ES-I3 (cell line): Measurements from ENCODE around the gene SCYGR5.

Experiments used
- H3K36me3 ChIP-seq: 2 replicates; pipeline ENCODE4 v1.6.1; 2013; ENCODE audit warnings: mild to moderate bottlenecking, low read length, control low read depth, moderate library complexity; ENCODE audit not compliant: insufficient read depth
- H3K4me1 ChIP-seq: 2 replicates; pipeline ENCODE4 v1.6.1; 2013; ENCODE audit warnings: mild to moderate bottlenecking, control low read depth, low read length; ENCODE audit not compliant: insufficient read depth
- H3K9ac ChIP-seq: 2 replicates; pipeline ENCODE4 v1.6.1; 2013; ENCODE audit warnings: low read depth, mild to moderate bottlenecking, low read length, moderate library complexity
- H3K9me3 ChIP-seq: 2 replicates; pipeline ENCODE4 v1.6.1; 2013; ENCODE audit warnings: mild to moderate bottlenecking, low read length, moderate library complexity; ENCODE audit not compliant: control insufficient read depth, insufficient read depth

The SCYGR5 gene

DNA sequence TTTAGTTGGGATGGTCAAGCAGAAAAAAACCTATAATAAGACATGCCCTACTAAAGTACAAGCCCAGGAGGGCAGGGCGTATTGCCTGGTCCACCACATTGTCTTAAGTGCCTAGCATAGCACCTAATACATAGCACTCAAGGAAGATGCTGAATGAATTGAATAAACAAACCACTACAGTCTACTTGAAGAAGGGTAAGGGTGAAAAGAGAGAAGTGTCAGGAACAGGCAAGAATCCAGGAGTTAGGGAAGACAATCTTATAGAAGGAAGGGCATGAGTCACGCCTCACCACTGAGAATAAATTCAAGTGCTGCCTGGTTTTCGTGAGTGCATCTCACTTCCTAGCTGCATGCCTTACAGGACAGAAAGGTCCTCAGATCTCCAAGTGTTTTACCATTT, 37.4 kb downstream of the SCYGR5 start:
- Histone ChIP-seq H3K36me3 (no peaks in the 10 kb centered on the region), H3K9ac (no peak overlapping the region), H3K4me1 (peaks cover 16% of the 10 kb centered on the region), H3K9me3 (no peaks in the 10 kb centered on the region)

DNA sequence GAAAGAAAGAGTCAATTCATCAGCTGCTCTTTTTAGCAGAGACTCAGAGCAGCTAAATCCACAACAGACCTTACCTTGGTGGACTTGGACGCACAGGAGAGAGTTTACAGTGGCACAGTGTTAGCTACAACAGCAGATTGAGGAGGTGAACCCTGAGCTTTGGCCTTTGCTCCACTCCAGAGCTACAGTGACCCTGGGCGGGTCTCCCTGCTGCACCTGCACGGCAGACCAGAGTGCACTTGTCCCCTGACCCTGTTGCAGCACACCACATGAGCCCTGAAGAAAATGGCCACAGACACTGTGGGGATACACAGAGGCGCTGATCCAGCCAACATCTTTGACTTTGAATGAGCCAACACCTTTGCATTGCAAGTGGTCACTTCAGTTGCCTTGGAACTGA, 40.3 kb downstream of the SCYGR5 start:
- no peaks in the 10 kb centered on the region for H3K9me3 ChIP-seq
- no peak overlapping the region for H3K9ac ChIP-seq
- no peaks in the 10 kb centered on the region for H3K36me3 ChIP-seq
- peaks cover 16% of the 10 kb centered on the region for H3K4me1 ChIP-seq

DNA sequence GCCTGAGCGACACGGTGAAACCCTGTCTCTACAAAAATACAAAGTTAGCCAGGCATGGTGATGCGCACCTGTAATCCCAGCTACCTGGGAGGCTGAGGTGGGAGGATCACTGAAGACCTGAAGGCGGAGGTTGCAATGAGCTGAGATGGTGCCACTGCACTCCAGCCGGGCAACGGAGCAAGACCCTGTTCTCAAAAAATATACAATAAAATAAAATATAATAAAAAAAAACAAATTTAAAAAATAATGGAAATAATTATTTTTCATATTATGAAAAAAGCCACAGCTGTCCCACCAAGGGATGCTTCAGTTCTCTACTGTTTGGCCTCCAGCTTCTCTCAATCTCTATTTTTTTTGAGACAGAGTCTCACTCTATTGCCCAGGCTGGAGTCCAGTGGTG, 40.8 kb downstream of the SCYGR5 start:
- Histone ChIP-seq H3K9me3 (no peaks in the 10 kb centered on the region), H3K36me3 (no peaks in the 10 kb centered on the region), H3K9ac (no peak overlapping the region), H3K4me1 (peaks cover 16% of the 10 kb centered on the region)

DNA sequence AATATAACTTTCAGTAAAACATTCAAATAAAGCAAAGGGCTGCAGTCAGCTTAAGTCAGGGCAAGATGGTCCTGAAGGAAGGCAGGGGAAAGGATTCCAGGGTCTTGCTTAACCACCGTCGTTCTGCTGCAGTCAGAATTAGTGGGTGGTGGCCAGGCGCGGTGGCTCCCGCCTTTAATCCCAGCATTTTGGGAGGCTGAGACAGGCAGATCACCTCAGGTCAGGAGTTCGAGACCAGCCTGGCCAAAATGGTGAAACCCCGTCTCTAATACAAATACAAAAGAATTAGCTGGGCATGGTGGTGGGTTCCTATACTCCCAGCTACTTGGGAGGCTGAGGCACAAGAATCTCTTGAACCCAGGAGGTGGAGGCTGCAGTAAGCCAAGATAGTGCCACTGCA, 44.4 kb downstream of the SCYGR5 start:
- H3K36me3 ChIP-seq: no peaks in the 10 kb centered on the region
- no peak overlapping the region for H3K9ac ChIP-seq
- no peaks in the 10 kb centered on the region for H3K9me3 ChIP-seq
- H3K4me1 ChIP-seq: peaks cover 4% of the 10 kb centered on the region; the same call in 1 of the 2 replicates

DNA sequence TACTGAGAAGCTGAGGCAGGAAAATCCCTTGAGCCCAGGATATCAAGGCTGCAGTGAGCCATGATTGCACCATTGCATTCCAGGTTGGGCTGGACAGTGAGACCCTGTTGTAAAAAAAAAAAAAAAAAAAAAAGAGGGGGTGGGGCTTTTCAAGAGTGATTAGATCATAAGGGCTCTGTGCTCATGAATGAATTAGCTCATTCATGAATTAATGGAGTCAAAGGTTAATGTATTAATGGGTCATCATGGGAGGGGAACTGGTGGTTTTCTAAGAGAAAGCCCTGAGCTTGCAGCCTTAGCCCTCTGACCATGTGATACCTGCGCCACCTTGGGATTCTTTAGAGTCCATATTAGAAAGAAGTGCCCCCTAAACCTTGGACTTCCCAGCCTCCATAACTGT, 46.7 kb downstream of the SCYGR5 start:
- no peaks in the 10 kb centered on the region for H3K36me3 ChIP-seq
- H3K4me1 ChIP-seq: peaks cover 8% of the 10 kb centered on the region
- H3K9me3 ChIP-seq: no peaks in the 10 kb centered on the region
- no peak overlapping the region for H3K9ac ChIP-seq

DNA sequence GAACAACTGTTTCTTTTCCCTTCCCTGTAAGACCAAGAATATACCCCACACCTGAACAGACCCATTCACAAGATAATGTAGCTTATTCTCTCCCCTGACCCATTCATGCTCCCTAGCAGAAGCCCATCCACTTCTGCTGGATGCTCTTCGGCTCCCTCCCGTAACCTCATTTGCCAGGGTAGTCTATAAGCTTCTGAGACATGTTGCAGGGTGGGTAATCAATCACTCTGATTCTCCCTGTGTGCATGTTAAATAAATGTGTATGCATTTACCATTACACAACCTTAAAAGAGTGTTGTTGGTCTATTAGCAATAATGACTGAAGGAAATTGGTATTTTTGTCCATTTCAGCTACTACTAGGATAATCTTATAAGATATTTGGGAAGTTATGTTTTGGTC, 49.9 kb downstream of the SCYGR5 start:
- no peak overlapping the region for H3K9ac ChIP-seq
- no peaks in the 10 kb centered on the region for H3K36me3 ChIP-seq
- no peaks in the 10 kb centered on the region for H3K9me3 ChIP-seq
- peaks cover 8% of the 10 kb centered on the region for H3K4me1 ChIP-seq
